ENCODE data around the gene B3GNT3. TPM values are rescaled to one million over a fixed set of nuclear protein-coding genes. Genes with fewer than 3 reads are reported as not detected.

The B3GNT3 gene, protein sequence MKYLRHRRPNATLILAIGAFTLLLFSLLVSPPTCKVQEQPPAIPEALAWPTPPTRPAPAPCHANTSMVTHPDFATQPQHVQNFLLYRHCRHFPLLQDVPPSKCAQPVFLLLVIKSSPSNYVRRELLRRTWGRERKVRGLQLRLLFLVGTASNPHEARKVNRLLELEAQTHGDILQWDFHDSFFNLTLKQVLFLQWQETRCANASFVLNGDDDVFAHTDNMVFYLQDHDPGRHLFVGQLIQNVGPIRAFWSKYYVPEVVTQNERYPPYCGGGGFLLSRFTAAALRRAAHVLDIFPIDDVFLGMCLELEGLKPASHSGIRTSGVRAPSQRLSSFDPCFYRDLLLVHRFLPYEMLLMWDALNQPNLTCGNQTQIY
- total RNA-seq: 1 to 10 TPM in 1 of 4 donors, under 1 TPM in 1, not detected in 2; 0.78 to 1.3 TPM

- 5 to 6% methylated on average over 30 to 35 of the region's 50 CpGs for WGBS, 2 donors
- DNase-seq: peak in 1 of 2 donors; percentile 5
- peaks cover 10% of the 10 kb centered on the region for H3K27me3 ChIP-seq
- no peaks in the 10 kb centered on the region for H3K9me3 ChIP-seq
- H3K4me3 ChIP-seq (replicated peaks in 1 of 3): no peak within 1 kb of the TSS
- intact Hi-C loops (cut with DNase I): no loop called here
- H3K4me1 ChIP-seq: peaks cover 0 to 12% of the 10 kb centered on the region in 2 donors
- H3K36me3 ChIP-seq: no peaks in the 10 kb centered on the region
- H3K27ac ChIP-seq: no peak within 1 kb of the TSS
- TF ChIP-seq POLR2A (IDR thresholded peaks at IDR 0.05): no peak
- no peak for TF ChIP-seq CTCF (IDR thresholded peaks at IDR 0.05)
Measured at GRCh38 chr19:17794731-17795494, at the start of gene B3GNT3. B3GNT3 (plus strand) TSS chr19:17795138; CDS start chr19:17807808, 12,670 bp downstream.

DNA sequence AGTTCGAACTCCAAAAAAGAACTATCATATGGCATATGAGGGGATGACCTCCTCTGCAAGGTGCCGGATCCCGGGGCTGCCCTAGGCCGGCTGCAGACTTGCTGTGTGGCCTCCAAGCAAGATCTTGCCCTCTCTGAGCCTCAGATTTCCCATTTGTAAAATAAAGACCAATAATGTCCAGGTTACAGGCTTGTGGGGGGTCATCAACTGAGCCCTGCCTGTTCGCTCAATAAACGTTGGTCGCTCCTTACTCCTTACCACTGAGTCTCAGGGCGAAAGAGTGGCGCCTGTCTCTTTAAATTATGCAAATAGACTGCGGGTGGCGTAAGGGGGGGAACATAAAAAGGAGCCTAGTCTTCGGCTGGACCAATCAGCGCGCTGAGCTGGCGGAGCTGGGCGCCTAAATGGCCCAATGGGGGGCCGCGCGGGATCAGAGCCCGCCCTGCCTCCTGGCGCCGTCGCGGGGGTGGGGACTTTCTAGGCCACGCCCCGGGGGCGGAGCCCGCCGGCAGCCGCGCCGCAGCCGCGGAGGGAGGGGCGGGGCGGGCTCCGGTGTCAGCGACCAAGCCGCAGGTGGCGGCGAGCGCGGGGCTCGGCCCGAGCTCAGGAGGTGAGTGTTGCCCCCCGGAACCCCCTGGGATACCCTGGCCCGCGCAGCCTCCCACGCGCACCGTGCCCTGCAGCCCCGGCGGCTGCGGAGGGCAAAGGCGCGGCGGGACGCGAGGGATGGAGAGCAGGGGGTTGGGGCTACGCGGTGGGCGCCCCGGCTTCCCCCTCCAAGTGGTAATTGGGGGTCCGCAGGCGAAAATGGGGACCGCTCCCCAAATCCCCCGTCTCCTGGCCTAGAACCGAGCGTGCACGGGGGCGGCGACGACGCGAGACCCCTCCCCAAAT, 47.5 kb upstream of the B3GNT3 start:
- DNase-seq: peak; percentile 77 to 79
- Histone ChIP-seq H3K4me1 (peaks cover 0 to 9% of the 10 kb centered on the region in 2 donors), H3K27ac (no peak overlapping the region), H3K36me3 (no peaks in the 10 kb centered on the region), H3K4me3 (replicated peaks in 1 of 3) (peak overlapping the region in 1 of 3 donors; percentile 30), H3K9me3 (no peaks in the 10 kb centered on the region), H3K27me3 (no peaks in the 10 kb centered on the region)
- intact Hi-C loops (cut with DNase I): no loop called here
- TF ChIP-seq CTCF (IDR thresholded peaks at IDR 0.05): no peak
- no peak for TF ChIP-seq POLR2A (IDR thresholded peaks at IDR 0.05)
- 11 to 14% methylated on average over 39 to 47 of the region's 75 CpGs for WGBS, 2 donors

DNA sequence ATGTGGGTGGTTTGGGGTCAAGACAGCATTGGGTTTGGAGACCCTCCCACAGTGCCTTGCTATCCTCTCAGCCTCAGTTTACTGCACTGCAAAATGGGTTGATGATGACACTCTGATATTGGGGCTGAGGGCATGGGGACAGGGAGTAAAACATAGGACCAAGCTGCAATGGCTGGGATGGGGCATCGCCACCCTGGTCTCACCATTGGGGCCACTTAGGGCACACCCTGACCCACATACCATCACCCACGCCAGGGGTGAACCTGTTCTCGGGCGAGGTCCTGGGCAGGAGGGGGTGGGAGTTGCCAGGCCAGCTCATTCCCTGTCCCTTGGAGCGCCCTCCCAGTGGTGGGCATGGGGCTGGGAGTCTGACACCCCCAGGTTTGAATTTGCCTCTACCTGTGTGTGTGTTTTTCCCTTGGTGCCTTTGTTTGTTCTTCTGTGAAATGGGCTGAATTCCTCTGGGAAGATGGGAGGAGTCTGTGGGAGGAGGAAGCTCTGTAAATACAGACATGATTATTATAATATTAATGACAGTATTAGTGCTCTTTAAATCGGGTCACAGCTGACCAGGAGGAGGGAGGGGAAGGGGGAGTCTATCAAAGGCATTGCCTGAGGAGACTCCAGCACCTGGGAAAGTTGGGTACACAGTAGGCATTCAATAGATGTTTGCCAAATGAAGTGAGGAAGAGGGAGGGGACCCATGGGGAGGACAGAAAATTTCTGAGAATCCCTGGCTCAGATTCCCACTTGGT, 45.9 kb upstream of the B3GNT3 start:
- WGBS, 2 donors: 69 to 76% methylated on average over 6 of the region's 6 CpGs
- DNase-seq: no peak
- Histone ChIP-seq H3K27ac (no peak overlapping the region), H3K4me1 (peaks cover 0 to 9% of the 10 kb centered on the region in 2 donors), H3K27me3 (no peaks in the 10 kb centered on the region), H3K9me3 (no peaks in the 10 kb centered on the region), H3K4me3 (replicated peaks in 1 of 3) (no peak overlapping the region), H3K36me3 (no peaks in the 10 kb centered on the region)
- intact Hi-C loops (cut with DNase I): no loop called here
- TF ChIP-seq POLR2A (IDR thresholded peaks at IDR 0.05) (no peak), CTCF (IDR thresholded peaks at IDR 0.05) (no peak)

GRCh38 chr19:17749912-17750317, 45.0 kb upstream of the B3GNT3 start:
- no peak for DNase-seq
- no peak for TF ChIP-seq POLR2A (IDR thresholded peaks at IDR 0.05)
- TF ChIP-seq CTCF (IDR thresholded peaks at IDR 0.05): no peak
- WGBS, 2 donors: 36 to 37% methylated on average over 4 to 8 of the region's 8 CpGs

More at GRCh38 chr19:17749912-17750317, 45.0 kb upstream of the B3GNT3 start:
- Histone ChIP-seq H3K4me3 (replicated peaks in 1 of 3) (no peak overlapping the region), H3K27ac (no peak overlapping the region), H3K9me3 (no peaks in the 10 kb centered on the region), H3K4me1 (peaks cover 0 to 9% of the 10 kb centered on the region in 2 donors), H3K36me3 (no peaks in the 10 kb centered on the region), H3K27me3 (no peaks in the 10 kb centered on the region)
- intact Hi-C loops (cut with DNase I): no loop called here

All from thyroid gland (tissue), 4 donors.